ENCODE measurements around the gene ZBTB7C. TPM values are rescaled to one million over a fixed set of nuclear protein-coding genes. Genes with fewer than 3 reads are reported as not detected.

Gene ZBTB7C
- total RNA-seq, 3 donors from 2014 or later, result 5.6 to 26.5 (median 6.1) TPM

- intact Hi-C loops (cut with DNase I; ENCODE audit: low total_unique reads), result loop anchor here (10.0 kb wide), 1 partner anchor 299 kb away; no protein-coding TSS in a partner anchor
- peak in 1 of 2 donors; percentile 36 for DNase-seq (ENCODE audit: low spot score in 2 of 2)
- H3K9me3 ChIP-seq, result no peaks in the 10 kb centered on the region
- H3K27me3 ChIP-seq, result no peaks in the 10 kb centered on the region
- H3K4me3 ChIP-seq, result no peak overlapping the region
- no peak overlapping the region for H3K27ac ChIP-seq
- no peaks in the 10 kb centered on the region for H3K36me3 ChIP-seq
- TF ChIP-seq POLR2AphosphoS5 (IDR thresholded peaks at IDR 0.05) (no peak), POLR2A (IDR thresholded peaks at IDR 0.05) (no peak), CTCF (IDR thresholded peaks at IDR 0.05) (no peak)
- H3K4me1 ChIP-seq, result peaks cover 0 to 6% of the 10 kb centered on the region in 2 donors
These were observed 373.0 kb downstream of the ZBTB7C start for GRCh38 chr18:48036226-48036625.

GRCh38 chr18:48035556-48035860 is 373.7 kb downstream of the ZBTB7C start:
- H3K27me3 ChIP-seq, result no peaks in the 10 kb centered on the region
- H3K4me3 ChIP-seq, result no peak overlapping the region
- H3K9me3 ChIP-seq, result no peaks in the 10 kb centered on the region
- H3K36me3 ChIP-seq, result no peaks in the 10 kb centered on the region
- intact Hi-C loops (cut with DNase I; ENCODE audit: low total_unique reads), result loop anchor here (10.0 kb wide), 1 partner anchor 299 kb away; no protein-coding TSS in a partner anchor
- no peak overlapping the region for H3K27ac ChIP-seq
- peaks cover 0 to 6% of the 10 kb centered on the region in 2 donors for H3K4me1 ChIP-seq
- TF ChIP-seq POLR2A (IDR thresholded peaks at IDR 0.05), result no peak
- no peak for TF ChIP-seq CTCF (IDR thresholded peaks at IDR 0.05)
- no peak for TF ChIP-seq POLR2AphosphoS5 (IDR thresholded peaks at IDR 0.05)
- no peak for DNase-seq (ENCODE audit: low spot score in 2 of 2)

- H3K4me1 ChIP-seq, result peaks cover 0 to 6% of the 10 kb centered on the region in 2 donors
These were observed 374.3 kb downstream of the ZBTB7C start for GRCh38 chr18:48034651-48035555.

GRCh38 chr18:48033790-48034650 is 375.2 kb downstream of the ZBTB7C start:
- peak in 1 of 2 donors; percentile 31 for DNase-seq (ENCODE audit: low spot score in 2 of 2)
- TF ChIP-seq POLR2A (IDR thresholded peaks at IDR 0.05), result no peak
- no peak for TF ChIP-seq POLR2AphosphoS5 (IDR thresholded peaks at IDR 0.05)
- TF ChIP-seq CTCF (IDR thresholded peaks at IDR 0.05), result no peak
- no peak overlapping the region for H3K4me3 ChIP-seq
- intact Hi-C loops (cut with DNase I; ENCODE audit: low total_unique reads), result loop anchor here (10.0 kb wide), 1 partner anchor 301 kb away; no protein-coding TSS in a partner anchor
- peaks cover 0 to 6% of the 10 kb centered on the region in 2 donors for H3K4me1 ChIP-seq
- H3K9me3 ChIP-seq, result no peaks in the 10 kb centered on the region
- no peaks in the 10 kb centered on the region for H3K36me3 ChIP-seq
- H3K27me3 ChIP-seq, result no peaks in the 10 kb centered on the region
- H3K27ac ChIP-seq, result peak overlapping the region in 1 of 2 donors; percentile 7

More at GRCh38 chr18:48034651-48035555, 374.3 kb downstream of the ZBTB7C start:
- DNase-seq (ENCODE audit: low spot score in 2 of 2), result peak in 1 of 2 donors; percentile 38
- no peaks in the 10 kb centered on the region for H3K9me3 ChIP-seq
- H3K4me3 ChIP-seq, result no peak overlapping the region
- no peak for TF ChIP-seq CTCF (IDR thresholded peaks at IDR 0.05)
- TF ChIP-seq POLR2AphosphoS5 (IDR thresholded peaks at IDR 0.05), result no peak
- TF ChIP-seq POLR2A (IDR thresholded peaks at IDR 0.05), result no peak
- H3K27me3 ChIP-seq, result no peaks in the 10 kb centered on the region
- H3K27ac ChIP-seq, result no peak overlapping the region
- intact Hi-C loops (cut with DNase I; ENCODE audit: low total_unique reads), result loop anchor here (10.0 kb wide), 1 partner anchor 300 kb away; no protein-coding TSS in a partner anchor
- no peaks in the 10 kb centered on the region for H3K36me3 ChIP-seq
